DOHH2 (cell line): Measurements from ENCODE around the gene SH3RF3.

Experiments
- H3F3A ChIP-seq: fragments of 200-600 bp; sonication (generic), shearing (Covaris generic); 2 replicates; pipeline ENCODE4 v1.6.0; 2016; ENCODE audit warnings: antibody characterized with exemption, mild to moderate bottlenecking; ENCODE audit not compliant: control insufficient read depth, insufficient read depth
- H3K27ac ChIP-seq: fragments of 200-600 bp; sonication (generic); 2 replicates; pipeline ENCODE4 v1.5.1; 2014; ENCODE audit warnings: low read depth, mild to moderate bottlenecking, low read length, moderate library complexity
- H3K27me3 ChIP-seq: fragments of 200-600 bp; sonication (generic); 2 replicates; pipeline ENCODE4 v1.6.1; 2014; ENCODE audit warnings: mild to moderate bottlenecking, low read length, mixed read lengths; ENCODE audit not compliant: control insufficient read depth
- H3K36me3 ChIP-seq: fragments of 200-600 bp; sonication (generic); 2 replicates; pipeline ENCODE4 v1.6.1; 2014; ENCODE audit warnings: mild to moderate bottlenecking, low read length, moderate library complexity, mixed read lengths; ENCODE audit not compliant: control insufficient read depth
- H3K4me1 ChIP-seq: fragments of 200-600 bp; sonication (generic); 2 replicates; pipeline ENCODE4 v1.6.1; 2014; ENCODE audit warnings: mild to moderate bottlenecking, low read length, mixed read lengths; ENCODE audit not compliant: control insufficient read depth
- H3K4me2 ChIP-seq: fragments of 200-600 bp; sonication (generic); 2 replicates; pipeline ENCODE4 v1.6.0; 2014; ENCODE audit warnings: mild to moderate bottlenecking, low read length, moderate library complexity
- H3K4me3 ChIP-seq: fragments of 200-600 bp; sonication (generic); 2 replicates; pipeline ENCODE4 v1.5.1; 2014; ENCODE audit warnings: mild to moderate bottlenecking, low read length, mixed read lengths
- H3K79me2 ChIP-seq: fragments of 200-600 bp; sonication (generic); 2 replicates; pipeline ENCODE4 v1.6.1; 2014; ENCODE audit warnings: mild to moderate bottlenecking, low read length, mixed read lengths; ENCODE audit not compliant: control insufficient read depth
- H3K9me2 ChIP-seq: fragments of 200-600 bp; sonication (generic); replicated peaks from 2 replicates; pipeline ENCODE4 v1.6.1; 2014; ENCODE audit warnings: mild to moderate bottlenecking, low read length, mixed read lengths; ENCODE audit not compliant: control insufficient read depth
- H3K9me3 ChIP-seq: fragments of 200-600 bp; sonication (generic); 2 replicates; pipeline ENCODE4 v1.6.1; 2014; ENCODE audit warnings: antibody characterized with exemption, low read length, mixed read lengths; ENCODE audit not compliant: control insufficient read depth, insufficient read depth
- H4K20me1 ChIP-seq: fragments of 200-600 bp; sonication (generic); 2 replicates; pipeline ENCODE4 v1.6.0; 2014; ENCODE audit warnings: low read depth, mild to moderate bottlenecking, antibody characterized with exemption, low read length, moderate library complexity; ENCODE audit not compliant: control insufficient read depth, insufficient read depth
- EZH2phosphoT487 ChIP-seq: fragments of 200-600 bp; sonication (generic); IDR thresholded peaks from 2 replicates; pipeline ENCODE4 v1.6.1; 2017; ENCODE audit warnings: borderline replicate concordance, mild to moderate bottlenecking, antibody characterized with exemption, low read length, moderate library complexity, mixed read lengths
- TF ChIP-seq, protein P1 (sequence below): fragments of 200-600 bp; sonication (generic); IDR thresholded peaks from one replicate; pipeline ENCODE4 v1.5.1; 2014; ENCODE audit warnings: antibody characterized with exemption, mild to moderate bottlenecking, low read depth, low read length; ENCODE audit not compliant: poor library complexity, severe bottlenecking

Gene SH3RF3

DNA sequence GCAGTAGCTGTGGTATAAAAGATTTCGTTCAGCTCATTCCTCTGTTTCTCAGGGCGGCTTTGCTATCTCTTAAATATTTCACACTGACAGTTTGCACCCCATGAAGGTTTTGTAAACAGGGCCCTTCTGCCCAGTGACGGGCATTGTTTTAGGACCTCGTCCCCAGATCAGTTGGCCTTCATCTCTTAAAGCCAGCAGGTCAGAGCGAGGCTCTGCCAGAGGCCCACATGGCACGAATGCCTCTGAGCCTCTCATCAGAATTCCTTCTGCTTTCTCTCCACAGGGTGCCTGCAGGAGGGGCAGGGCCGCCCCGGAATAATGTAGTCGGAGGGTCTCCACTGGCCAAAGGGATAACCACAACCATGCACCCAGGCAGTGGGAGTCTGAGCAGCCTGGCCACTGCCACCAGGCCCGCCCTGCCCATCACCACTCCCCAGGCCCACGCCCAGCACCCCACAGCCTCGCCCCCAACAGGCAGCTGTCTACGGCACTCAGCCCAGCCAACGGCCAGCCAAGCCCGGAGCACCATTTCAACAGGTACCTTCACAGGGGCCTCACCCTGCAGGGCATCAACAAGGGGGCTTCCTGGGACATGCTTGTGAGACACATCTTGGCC, 307.7 kb downstream of the SH3RF3 start:
- H3K9me2 ChIP-seq: no peaks in the 10 kb centered on the region
- H3K27me3 ChIP-seq: no peaks in the 10 kb centered on the region
- no peaks in the 10 kb centered on the region for H3K4me1 ChIP-seq
- H3K27ac ChIP-seq: no peak overlapping the region
- no peaks in the 10 kb centered on the region for H3K36me3 ChIP-seq
- H3K4me2 ChIP-seq: no peak overlapping the region
- no peaks in the 10 kb centered on the region for H4K20me1 ChIP-seq
- peaks cover 4% of the 10 kb centered on the region; the same call in 1 of the 2 replicates for H3K9me3 ChIP-seq
- TF ChIP-seq EZH2phosphoT487: no peak
- TF ChIP-seq, protein P1, sequence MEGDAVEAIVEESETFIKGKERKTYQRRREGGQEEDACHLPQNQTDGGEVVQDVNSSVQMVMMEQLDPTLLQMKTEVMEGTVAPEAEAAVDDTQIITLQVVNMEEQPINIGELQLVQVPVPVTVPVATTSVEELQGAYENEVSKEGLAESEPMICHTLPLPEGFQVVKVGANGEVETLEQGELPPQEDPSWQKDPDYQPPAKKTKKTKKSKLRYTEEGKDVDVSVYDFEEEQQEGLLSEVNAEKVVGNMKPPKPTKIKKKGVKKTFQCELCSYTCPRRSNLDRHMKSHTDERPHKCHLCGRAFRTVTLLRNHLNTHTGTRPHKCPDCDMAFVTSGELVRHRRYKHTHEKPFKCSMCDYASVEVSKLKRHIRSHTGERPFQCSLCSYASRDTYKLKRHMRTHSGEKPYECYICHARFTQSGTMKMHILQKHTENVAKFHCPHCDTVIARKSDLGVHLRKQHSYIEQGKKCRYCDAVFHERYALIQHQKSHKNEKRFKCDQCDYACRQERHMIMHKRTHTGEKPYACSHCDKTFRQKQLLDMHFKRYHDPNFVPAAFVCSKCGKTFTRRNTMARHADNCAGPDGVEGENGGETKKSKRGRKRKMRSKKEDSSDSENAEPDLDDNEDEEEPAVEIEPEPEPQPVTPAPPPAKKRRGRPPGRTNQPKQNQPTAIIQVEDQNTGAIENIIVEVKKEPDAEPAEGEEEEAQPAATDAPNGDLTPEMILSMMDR: no peak
- no peak overlapping the region for H3K4me3 ChIP-seq
- no peaks in the 10 kb centered on the region for H3K79me2 ChIP-seq
- H3F3A ChIP-seq: no peaks in the 10 kb centered on the region

- no peaks in the 10 kb centered on the region for H3K4me1 ChIP-seq
- no peaks in the 10 kb centered on the region for H3K36me3 ChIP-seq
- no peaks in the 10 kb centered on the region for H3F3A ChIP-seq
- no peaks in the 10 kb centered on the region for H3K9me2 ChIP-seq
- no peak overlapping the region for H3K27ac ChIP-seq
- no peaks in the 10 kb centered on the region for H3K27me3 ChIP-seq
- TF ChIP-seq EZH2phosphoT487: no peak
- TF ChIP-seq, protein P1: no peak
- no peak overlapping the region for H3K4me2 ChIP-seq
- H3K4me3 ChIP-seq: no peak overlapping the region
- no peaks in the 10 kb centered on the region for H4K20me1 ChIP-seq
- no peaks in the 10 kb centered on the region for H3K79me2 ChIP-seq
- H3K9me3 ChIP-seq: peaks cover 4% of the 10 kb centered on the region; the same call in 1 of the 2 replicates
Measured at GRCh38 chr2:109437325-109438090, 308.5 kb downstream of the SH3RF3 start.

DNA sequence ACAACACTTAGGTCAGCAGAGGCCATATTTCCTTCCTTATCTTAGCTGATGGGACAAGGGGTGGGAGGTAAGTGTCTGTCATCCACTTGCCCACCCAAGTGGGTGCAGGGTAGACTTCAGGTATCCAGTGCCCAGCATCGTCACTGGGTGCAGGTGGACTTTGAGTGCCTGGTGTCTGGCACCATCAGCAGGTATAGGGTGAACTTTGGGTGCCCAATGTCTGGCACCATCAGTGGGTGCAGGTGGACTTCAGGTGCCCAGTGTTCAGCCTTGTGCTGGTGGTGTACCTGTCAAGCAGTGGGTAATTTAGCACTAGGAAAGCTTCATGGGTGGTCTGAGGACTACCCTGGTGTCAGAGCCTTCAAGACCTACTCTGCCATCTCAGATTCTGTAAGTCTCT, 309.1 kb downstream of the SH3RF3 start:
- Histone ChIP-seq H3K4me1 (no peaks in the 10 kb centered on the region), H3K9me3 (peaks cover 8% of the 10 kb centered on the region; the same call in 1 of the 2 replicates), H3K9me2 (no peaks in the 10 kb centered on the region), H3K27ac (no peak overlapping the region), H3K4me3 (no peak overlapping the region), H3F3A (no peaks in the 10 kb centered on the region), H3K4me2 (no peak overlapping the region), H3K36me3 (no peaks in the 10 kb centered on the region), H4K20me1 (no peaks in the 10 kb centered on the region), H3K79me2 (no peaks in the 10 kb centered on the region), H3K27me3 (no peaks in the 10 kb centered on the region)
- TF ChIP-seq, protein P1: no peak
- no peak for TF ChIP-seq EZH2phosphoT487
